MV-4-11 (cell line): ENCODE results near the gene DIO1.
A peak's percentile ranks its signal among the peaks of the same experiment; 100 is the strongest.

Experiments used
- DNase-seq: peaks from one replicate; lab custom pipeline; 2025; lab: John Stamatoyannopoulos, UW

Gene DIO1

GRCh38 chr1:53894644-53895043 is 657 bp downstream of the DIO1 start:
- DNase-seq: no peak

- DNase-seq: no peak
Measured at GRCh38 chr1:53895421-53895820, 1.4 kb downstream of the DIO1 start.

DNA sequence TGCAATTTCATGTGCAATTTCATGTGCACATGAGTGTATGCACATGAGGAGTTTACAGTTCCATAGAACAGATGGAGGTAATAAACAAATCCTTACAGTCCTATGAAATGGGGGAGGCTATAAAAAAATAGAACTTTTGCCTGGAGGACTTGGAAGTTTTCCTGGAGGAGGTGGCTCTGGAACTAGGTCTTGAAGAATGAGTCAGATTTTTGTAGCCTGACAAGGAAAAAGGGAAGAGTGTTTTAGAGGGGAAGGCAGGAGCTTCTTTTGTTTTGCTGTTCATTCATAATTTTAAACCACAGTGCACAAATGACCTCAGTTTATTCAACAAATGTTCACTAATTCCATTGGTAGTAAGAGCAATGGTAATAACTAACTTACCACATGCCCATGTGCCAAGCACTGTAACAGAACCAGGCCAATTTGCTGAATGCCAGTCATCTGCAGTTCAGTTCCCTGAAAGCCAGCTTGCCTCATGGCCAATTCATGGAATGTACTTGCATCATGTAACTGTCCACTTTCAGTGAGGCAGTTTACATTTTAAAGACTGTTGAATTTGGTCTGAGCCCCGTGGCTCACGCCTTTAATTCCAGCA is 2.7 kb downstream of the DIO1 start:
- DNase-seq: peak; percentile 72

- DNase-seq: no peak
Measured at GRCh38 chr1:53899206-53899628, 5.2 kb downstream of the DIO1 start.

- no peak for DNase-seq
Measured at GRCh38 chr1:53899708-53900107, 5.7 kb downstream of the DIO1 start.

GRCh38 chr1:53902235-53903138 is 8.5 kb downstream of the DIO1 start:
- DNase-seq: no peak

GRCh38 chr1:53905509-53905908 is 11.5 kb downstream of the DIO1 start:
- no peak for DNase-seq

GRCh38 chr1:53906121-53906520 is 12.1 kb downstream of the DIO1 start:
- no peak for DNase-seq

DNA sequence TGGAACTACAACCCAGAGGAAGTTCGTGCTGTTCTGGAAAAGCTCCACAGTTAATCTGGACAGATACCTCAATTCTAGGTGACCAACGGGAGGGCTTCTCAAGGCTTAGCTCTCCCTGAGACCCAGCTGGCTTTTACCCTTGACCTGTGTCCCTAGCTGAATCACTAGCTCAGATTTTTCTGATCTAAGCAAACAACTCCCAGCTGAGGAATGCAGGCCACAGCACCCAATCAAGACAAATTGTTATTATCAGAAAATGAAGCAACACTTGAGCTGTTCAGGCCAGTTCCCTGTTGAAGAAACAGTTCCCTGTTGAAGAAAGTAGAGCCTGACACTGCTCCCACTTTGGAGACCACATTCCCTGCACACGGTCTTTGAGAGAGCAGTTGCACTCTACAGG is 16.0 kb downstream of the DIO1 start:
- DNase-seq: no peak

DNA sequence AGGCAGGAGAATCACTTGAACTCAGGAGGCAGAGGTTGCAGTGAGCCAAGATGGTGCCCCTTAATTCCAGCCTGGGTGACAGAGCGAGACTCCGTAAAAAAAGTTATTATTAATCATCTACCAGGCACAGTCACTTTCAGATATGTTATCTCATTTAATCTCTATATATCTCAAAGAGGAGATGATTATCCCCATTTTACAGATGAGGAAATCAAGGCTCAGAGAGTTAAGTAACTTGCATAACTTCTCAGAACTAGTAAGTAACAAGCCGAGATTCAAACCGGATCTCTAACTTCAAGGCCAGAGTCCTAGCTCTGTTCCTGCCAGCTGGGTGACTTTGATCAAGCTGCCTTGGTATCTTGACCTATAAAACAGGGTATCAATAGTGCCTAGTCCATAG is 17.5 kb downstream of the DIO1 start:
- no peak for DNase-seq

- DNase-seq: no peak
Measured at GRCh38 chr1:53913352-53914033, 19.5 kb downstream of the DIO1 start.

GRCh38 chr1:53918343-53918742 is 24.4 kb downstream of the DIO1 start:
- DNase-seq: no peak

DNA sequence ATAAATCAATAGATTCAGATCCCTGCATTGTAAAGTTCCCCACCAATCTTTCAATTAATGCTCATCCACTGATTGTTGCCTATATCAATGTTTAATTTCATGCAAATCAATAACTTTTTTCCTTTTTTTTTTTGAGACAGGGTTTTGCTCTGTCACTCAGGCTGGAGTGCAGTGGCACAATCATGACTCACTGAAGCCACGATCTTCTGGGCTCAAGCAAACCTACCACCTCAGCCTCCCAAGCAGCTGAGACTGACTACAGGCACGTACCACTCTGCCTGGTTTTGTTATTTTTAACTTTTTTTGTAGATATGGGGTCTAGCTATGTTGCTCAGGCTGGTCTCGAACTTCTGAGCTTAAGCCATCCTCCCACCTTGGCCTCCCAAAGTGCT is 25.7 kb downstream of the DIO1 start:
- no peak for DNase-seq

DNA sequence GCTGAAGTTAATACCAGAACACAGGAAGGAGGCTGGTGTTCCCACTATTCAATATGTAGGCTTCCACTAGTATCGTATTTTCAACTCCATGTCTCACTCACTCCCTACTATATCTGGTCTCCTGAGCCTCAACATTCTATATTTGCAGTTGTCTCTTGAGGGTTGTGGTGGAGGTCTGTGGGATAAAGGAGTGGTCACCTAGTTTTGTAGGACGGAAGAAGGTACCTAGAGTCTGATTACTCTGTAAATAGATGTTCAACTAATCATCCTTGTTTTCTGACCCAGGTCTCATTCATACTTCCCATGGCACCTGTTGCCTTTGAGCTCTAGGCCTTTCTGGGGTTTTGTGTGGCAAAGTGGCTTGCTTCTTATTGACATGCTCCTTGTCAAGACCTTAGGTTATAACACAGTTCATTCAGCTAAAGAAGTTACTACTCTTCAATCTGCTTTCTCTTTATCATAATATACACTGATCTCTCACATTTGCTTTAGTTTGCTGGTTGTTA is 33.4 kb downstream of the DIO1 start:
- DNase-seq: no peak

- DNase-seq: no peak
Measured at GRCh38 chr1:53929246-53929960, 35.4 kb downstream of the DIO1 start.

DNA sequence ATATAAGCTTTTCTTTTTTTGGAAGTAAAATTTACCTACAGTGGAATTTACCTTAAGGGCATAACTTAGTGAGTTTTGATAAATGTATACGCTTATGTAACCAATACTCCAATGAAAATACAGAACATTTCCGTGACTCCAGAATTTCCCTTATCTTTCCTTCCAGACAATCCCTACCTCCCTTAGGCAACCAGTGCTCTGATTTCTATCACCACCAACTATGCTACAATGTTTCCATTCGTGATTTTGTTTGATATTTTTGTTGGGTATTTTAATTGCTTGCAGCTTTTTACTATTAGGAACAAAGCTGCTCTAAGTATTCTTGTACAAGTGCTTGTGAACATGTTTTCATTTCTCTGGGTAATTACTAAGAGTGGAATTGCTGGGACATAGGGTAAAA is 36.9 kb downstream of the DIO1 start:
- no peak for DNase-seq

DNA sequence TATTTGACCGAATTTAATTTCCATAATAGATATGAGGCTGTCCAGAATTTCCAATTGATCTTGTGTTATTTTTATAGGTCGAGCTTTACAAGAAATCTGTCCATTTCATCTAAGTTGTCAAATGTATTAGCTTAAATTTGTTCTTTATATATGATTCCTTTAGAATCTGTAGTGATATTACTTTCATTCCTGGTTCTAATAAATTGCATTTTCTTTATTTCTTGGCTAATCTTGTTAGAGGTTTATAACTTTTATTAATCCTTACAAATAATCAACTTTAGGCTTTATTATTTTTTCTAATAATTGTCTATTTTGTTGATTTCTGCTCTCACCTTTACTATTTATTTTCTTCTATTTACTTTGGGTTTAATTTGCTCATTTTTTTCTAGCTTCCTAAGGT is 37.5 kb downstream of the DIO1 start:
- no peak for DNase-seq

DNA sequence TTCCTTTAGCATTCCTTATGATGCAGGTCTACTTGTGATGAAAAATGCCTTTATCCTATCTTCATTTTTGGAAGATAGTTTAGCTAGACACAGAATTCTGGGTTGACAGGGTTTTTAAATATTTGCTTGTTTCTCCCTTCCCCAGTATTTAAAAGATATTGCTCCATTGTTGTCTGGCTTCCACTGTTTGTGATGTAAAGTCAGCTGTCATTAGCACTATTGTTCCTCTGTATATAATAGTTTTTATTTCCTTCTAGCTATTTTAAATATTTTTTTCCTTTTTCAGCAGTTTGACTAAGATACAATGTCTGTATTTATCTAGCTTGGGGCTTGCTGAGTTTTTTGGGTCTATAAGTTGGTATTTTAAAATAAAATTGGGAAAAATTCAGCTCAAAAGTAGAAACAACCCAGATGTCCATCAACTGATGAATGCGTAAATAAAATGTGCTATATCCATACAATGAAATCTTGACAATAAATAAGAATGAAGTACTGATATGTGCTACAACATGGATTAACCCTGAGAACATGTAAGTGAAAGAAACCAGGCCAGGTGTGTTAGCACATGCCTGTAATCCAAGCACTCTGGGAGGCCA is 40.3 kb downstream of the DIO1 start:
- DNase-seq: peak; percentile 18

GRCh38 chr1:53936430-53936829 is 42.4 kb downstream of the DIO1 start:
- no peak for DNase-seq

DNA sequence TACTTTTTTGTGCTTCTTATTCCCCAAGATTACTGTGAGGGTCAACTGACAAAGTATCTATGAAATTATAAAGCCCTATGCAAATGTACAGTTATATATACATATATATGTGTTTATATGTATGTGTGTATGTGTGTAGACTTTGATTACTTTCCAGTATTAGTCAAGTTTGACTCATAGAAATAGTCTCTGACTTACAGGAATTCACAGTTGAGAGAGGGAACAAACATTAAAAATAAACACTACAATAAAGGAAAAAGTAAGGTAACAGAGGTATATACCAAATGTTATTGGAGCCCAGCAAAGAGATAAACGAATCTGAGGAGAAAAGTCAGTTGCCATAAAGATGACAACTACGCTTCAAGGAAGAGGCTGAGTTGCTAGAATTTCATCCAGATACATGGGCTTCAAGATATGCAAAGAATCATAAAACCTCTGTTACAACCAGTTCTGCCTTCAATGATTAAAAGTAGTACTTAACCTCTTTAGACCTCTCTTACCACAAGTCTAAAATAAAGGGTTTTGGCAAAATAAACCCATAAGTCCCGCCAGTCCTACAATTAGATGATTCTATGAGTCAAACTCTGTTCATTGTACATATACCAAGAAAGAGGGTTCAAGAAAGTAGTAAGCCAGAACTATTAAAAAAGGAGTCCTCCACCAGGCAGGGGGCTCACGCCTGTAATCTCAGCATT is 44.3 kb downstream of the DIO1 start:
- no peak for DNase-seq
